ENCODE measurements around the gene OR4M2. TPM values are rescaled to one million over a fixed set of nuclear protein-coding genes. Genes with fewer than 3 reads are reported as not detected.
"Not testable (repeated sequence)": the region's sequence is repeated elsewhere in the genome, so short reads cannot be mapped to it uniquely, and the experiment has no call there.

Gene OR4M2
- polyA plus RNA-seq: not detected
- long read RNA-seq, donor 1: 0 reads
- long read RNA-seq, donor 2: 0 reads
- long read RNA-seq, donor 3: 0 reads
- long read RNA-seq, donor 4: 0 reads
- long read RNA-seq, donor 5: 0 reads
- long read RNA-seq, donor 6: 0 reads
- long read RNA-seq, donor 7: 0 reads
- long read RNA-seq, donor 8: 0 reads
- long read RNA-seq, donor 9: 0 reads
- long read RNA-seq, donor 10: 0 reads

- not testable (repeated sequence) for H3K36me3 ChIP-seq (ENCODE audit: control insufficient read depth in 3 of 3, insufficient read depth in 2 of 3, low read depth in 1 of 3, low read length in 3 of 3); H3K27me3 ChIP-seq (ENCODE audit: control insufficient read depth in 3 of 3, insufficient read depth in 3 of 3, low read length in 3 of 3); H3K9me3 ChIP-seq (ENCODE audit: control insufficient read depth in 2 of 2, insufficient read depth in 1 of 2, low read depth in 1 of 2, low read length in 1 of 2); H3K4me1 ChIP-seq (ENCODE audit: control insufficient read depth in 3 of 3, insufficient read depth in 2 of 3, low read depth in 1 of 3, low read length in 2 of 3); H3K4me3 ChIP-seq (ENCODE audit: low read depth in 1 of 3, low read length in 3 of 3); FAIRE-seq; H3K27ac ChIP-seq (ENCODE audit: low read depth in 1 of 3, low read length in 2 of 3); DNase-seq
- WGBS, 3 donors: no CpG with 5 or more reads among the region's 2 CpGs
Observed at GRCh38 chr15:22080227-22080626, at the start of gene OR4M2. Gene OR4M2, plus strand, starts transcription at chr15:22080527. Its CDS starts 98 bp downstream, at chr15:22080625.

- not testable (repeated sequence) for DNase-seq; H3K4me3 ChIP-seq (ENCODE audit: low read depth in 1 of 3, low read length in 3 of 3); H3K36me3 ChIP-seq (ENCODE audit: control insufficient read depth in 3 of 3, insufficient read depth in 2 of 3, low read depth in 1 of 3, low read length in 3 of 3); H3K27me3 ChIP-seq (ENCODE audit: control insufficient read depth in 3 of 3, insufficient read depth in 3 of 3, low read length in 3 of 3); H3K27ac ChIP-seq (ENCODE audit: low read depth in 1 of 3, low read length in 2 of 3); FAIRE-seq; H3K4me1 ChIP-seq (ENCODE audit: control insufficient read depth in 3 of 3, insufficient read depth in 2 of 3, low read depth in 1 of 3, low read length in 2 of 3); H3K9me3 ChIP-seq (ENCODE audit: control insufficient read depth in 2 of 2, insufficient read depth in 1 of 2, low read depth in 1 of 2, low read length in 1 of 2)
Observed at GRCh38 chr15:22069267-22069666, 11.1 kb upstream of the OR4M2 start.

- H3K36me3 ChIP-seq (ENCODE audit: control insufficient read depth in 3 of 3, insufficient read depth in 2 of 3, low read depth in 1 of 3, low read length in 3 of 3); H3K4me3 ChIP-seq (ENCODE audit: low read depth in 1 of 3, low read length in 3 of 3); H3K27ac ChIP-seq (ENCODE audit: low read depth in 1 of 3, low read length in 2 of 3); H3K4me1 ChIP-seq (ENCODE audit: control insufficient read depth in 3 of 3, insufficient read depth in 2 of 3, low read depth in 1 of 3, low read length in 2 of 3); DNase-seq; FAIRE-seq; H3K27me3 ChIP-seq (ENCODE audit: control insufficient read depth in 3 of 3, insufficient read depth in 3 of 3, low read length in 3 of 3); H3K9me3 ChIP-seq (ENCODE audit: control insufficient read depth in 2 of 2, insufficient read depth in 1 of 2, low read depth in 1 of 2, low read length in 1 of 2): not testable (repeated sequence)
- no CpG with 5 or more reads among the region's 3 CpGs for WGBS, 3 donors
Observed at GRCh38 chr15:22081386-22081785, 1.1 kb downstream of the OR4M2 start.

GRCh38 chr15:22098616-22099253, 18.4 kb downstream of the OR4M2 start:
- H3K4me1 ChIP-seq (ENCODE audit: control insufficient read depth in 3 of 3, insufficient read depth in 2 of 3, low read depth in 1 of 3, low read length in 2 of 3); H3K27me3 ChIP-seq (ENCODE audit: control insufficient read depth in 3 of 3, insufficient read depth in 3 of 3, low read length in 3 of 3); H3K27ac ChIP-seq (ENCODE audit: low read depth in 1 of 3, low read length in 2 of 3); DNase-seq; H3K9me3 ChIP-seq (ENCODE audit: control insufficient read depth in 2 of 2, insufficient read depth in 1 of 2, low read depth in 1 of 2, low read length in 1 of 2); H3K36me3 ChIP-seq (ENCODE audit: control insufficient read depth in 3 of 3, insufficient read depth in 2 of 3, low read depth in 1 of 3, low read length in 3 of 3); FAIRE-seq; H3K4me3 ChIP-seq (ENCODE audit: low read depth in 1 of 3, low read length in 3 of 3): not testable (repeated sequence)
- 86% methylated on average over 4 of the region's 16 CpGs; no CpG with 5 or more reads in 2 of the 3 donors for WGBS, 3 donors

GRCh38 chr15:22099289-22099891, 19.1 kb downstream of the OR4M2 start:
- not testable (repeated sequence) for H3K27ac ChIP-seq (ENCODE audit: low read depth in 1 of 3, low read length in 2 of 3); H3K36me3 ChIP-seq (ENCODE audit: control insufficient read depth in 3 of 3, insufficient read depth in 2 of 3, low read depth in 1 of 3, low read length in 3 of 3); H3K27me3 ChIP-seq (ENCODE audit: control insufficient read depth in 3 of 3, insufficient read depth in 3 of 3, low read length in 3 of 3); H3K4me1 ChIP-seq (ENCODE audit: control insufficient read depth in 3 of 3, insufficient read depth in 2 of 3, low read depth in 1 of 3, low read length in 2 of 3); H3K9me3 ChIP-seq (ENCODE audit: control insufficient read depth in 2 of 2, insufficient read depth in 1 of 2, low read depth in 1 of 2, low read length in 1 of 2); H3K4me3 ChIP-seq (ENCODE audit: low read depth in 1 of 3, low read length in 3 of 3); FAIRE-seq; DNase-seq
- no CpG with 5 or more reads among the region's 17 CpGs for WGBS, 3 donors

- DNase-seq; H3K27me3 ChIP-seq (ENCODE audit: control insufficient read depth in 3 of 3, insufficient read depth in 3 of 3, low read length in 3 of 3); H3K9me3 ChIP-seq (ENCODE audit: control insufficient read depth in 2 of 2, insufficient read depth in 1 of 2, low read depth in 1 of 2, low read length in 1 of 2); H3K4me3 ChIP-seq (ENCODE audit: low read depth in 1 of 3, low read length in 3 of 3); H3K4me1 ChIP-seq (ENCODE audit: control insufficient read depth in 3 of 3, insufficient read depth in 2 of 3, low read depth in 1 of 3, low read length in 2 of 3); H3K36me3 ChIP-seq (ENCODE audit: control insufficient read depth in 3 of 3, insufficient read depth in 2 of 3, low read depth in 1 of 3, low read length in 3 of 3); FAIRE-seq; H3K27ac ChIP-seq (ENCODE audit: low read depth in 1 of 3, low read length in 2 of 3): not testable (repeated sequence)
- 63 to 72% (median 68%) methylated on average over 5 of the region's 5 CpGs for WGBS, 3 donors
Observed at GRCh38 chr15:22122033-22122432, 41.7 kb downstream of the OR4M2 start.

Other genes with a start within 250 kb of the OR4M2 start
- not detected for gene POTEB, start 202.8 kb upstream of the OR4M2 start, polyA plus RNA-seq